ENCODE data around the gene IL4I1. TPM values are rescaled to one million over a fixed set of nuclear protein-coding genes. Genes with fewer than 3 reads are reported as not detected.

IL4I1 gene
- total and polyA plus RNA-seq, 4 donors = 0.30 to 1.3 (median 0.61) TPM

DNA sequence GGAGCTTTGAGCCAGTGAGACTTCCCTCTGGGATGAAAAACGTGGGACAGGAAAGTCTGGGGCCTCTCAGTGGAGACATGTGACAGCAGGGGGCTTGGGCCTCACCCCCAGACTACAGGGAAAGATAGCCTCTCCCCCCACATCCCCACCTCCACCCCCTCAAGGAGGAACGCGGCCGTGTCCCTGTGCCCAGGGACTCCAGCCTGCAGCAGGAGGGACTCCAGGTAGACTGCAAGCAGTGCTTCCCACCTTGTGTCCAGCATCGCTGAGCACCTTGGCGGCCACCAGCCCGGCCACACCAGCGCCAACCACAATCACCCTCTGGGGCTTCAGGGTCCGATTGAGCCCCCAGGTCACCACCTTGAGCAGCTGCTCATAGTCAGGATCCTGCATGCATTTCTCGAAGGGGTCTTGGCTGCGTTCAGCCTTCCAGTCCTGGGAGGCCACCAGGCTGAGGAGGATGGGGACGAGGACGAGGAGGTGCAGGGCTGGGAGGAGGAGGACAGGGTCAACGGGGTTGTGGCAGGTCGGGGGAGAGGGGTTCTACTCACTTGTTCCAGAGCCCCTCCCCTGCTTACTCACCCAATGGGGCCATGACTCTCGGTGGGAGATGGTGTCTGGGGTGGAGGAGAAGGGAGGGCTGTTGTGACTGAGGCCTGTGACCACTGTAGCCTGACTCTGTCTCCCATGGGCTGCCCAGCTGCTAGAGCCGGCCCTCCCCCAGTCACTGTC, 955 bp downstream of the IL4I1 start:
- H3K9me3 ChIP-seq (ENCODE audit: control insufficient read depth, insufficient read depth, low read length) = no peaks in the 10 kb centered on the region
- WGBS (ENCODE audit: insufficient coverage) = 83% methylated on average over 13 of the region's 17 CpGs
- H3K27me3 ChIP-seq (ENCODE audit: control insufficient read depth, insufficient read depth, low read length) = no peaks in the 10 kb centered on the region

GRCh38 chr19:49894879-49895565, 1.7 kb downstream of the IL4I1 start:
- H3K4me3 ChIP-seq (ENCODE audit: low read depth, low read length) = no peak overlapping the region

More for the DNA sequence above, 955 bp downstream of the IL4I1 start:
- no peak for DNase-seq (ENCODE audit: low read depth in 4 of 6, low spot score in 6 of 6)
- peaks cover 8% of the 10 kb centered on the region for H3K4me1 ChIP-seq (ENCODE audit: control insufficient read depth, insufficient read depth, low read length)
- H3K4me3 ChIP-seq (ENCODE audit: low read depth, low read length) = no peak overlapping the region
- H3K36me3 ChIP-seq (ENCODE audit: control insufficient read depth, insufficient read depth, low read length) = no peaks in the 10 kb centered on the region
- H3K27ac ChIP-seq (ENCODE audit: low read depth, low read length) = no peak overlapping the region

DNA sequence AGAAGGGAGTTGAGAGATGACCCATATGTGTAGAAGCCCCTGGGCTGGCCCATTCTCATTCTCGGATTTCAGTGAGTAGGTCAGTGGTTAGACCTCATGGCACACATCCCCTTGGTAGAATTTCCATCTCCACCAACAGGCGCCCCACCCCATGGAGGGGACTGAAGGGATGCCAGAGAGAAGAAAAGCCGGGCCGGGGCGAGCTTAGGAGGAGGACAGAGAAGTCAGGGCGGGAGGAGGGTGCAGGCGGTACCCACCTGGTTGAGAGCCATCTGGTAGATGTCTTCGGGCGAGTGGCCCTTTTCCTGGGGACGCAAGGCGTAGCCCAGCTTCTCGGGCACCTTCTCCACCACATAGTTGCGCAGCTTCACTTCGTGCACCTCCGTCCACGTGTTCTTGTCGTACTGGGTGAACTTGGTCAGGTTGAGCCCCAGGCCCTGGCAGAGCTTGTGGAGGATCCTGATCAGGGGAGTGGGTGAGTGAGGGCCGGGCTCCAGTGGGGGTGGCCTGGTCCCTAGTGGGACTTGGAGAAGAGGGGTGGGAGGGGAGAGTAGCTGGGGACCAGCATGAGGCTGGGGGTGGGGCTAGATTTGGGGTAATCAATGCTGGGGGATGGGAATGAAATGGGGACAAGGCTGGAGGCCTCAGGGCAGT, 2.5 kb downstream of the IL4I1 start:
- Histone ChIP-seq H3K27ac (ENCODE audit: low read depth, low read length) (no peak overlapping the region), H3K4me1 (ENCODE audit: control insufficient read depth, insufficient read depth, low read length) (peaks cover 18% of the 10 kb centered on the region), H3K9me3 (ENCODE audit: control insufficient read depth, insufficient read depth, low read length) (no peaks in the 10 kb centered on the region), H3K4me3 (ENCODE audit: low read depth, low read length) (no peak overlapping the region), H3K27me3 (ENCODE audit: control insufficient read depth, insufficient read depth, low read length) (peaks cover 10% of the 10 kb centered on the region), H3K36me3 (ENCODE audit: control insufficient read depth, insufficient read depth, low read length) (peaks cover 7% of the 10 kb centered on the region)
- WGBS (ENCODE audit: insufficient coverage) = 96% methylated on average over 17 of the region's 18 CpGs
- no peak for DNase-seq (ENCODE audit: low read depth in 4 of 6, low spot score in 6 of 6)

More at GRCh38 chr19:49894879-49895565, 1.7 kb downstream of the IL4I1 start:
- Histone ChIP-seq H3K9me3 (ENCODE audit: control insufficient read depth, insufficient read depth, low read length) (no peaks in the 10 kb centered on the region), H3K36me3 (ENCODE audit: control insufficient read depth, insufficient read depth, low read length) (no peaks in the 10 kb centered on the region), H3K27me3 (ENCODE audit: control insufficient read depth, insufficient read depth, low read length) (peaks cover 4% of the 10 kb centered on the region), H3K27ac (ENCODE audit: low read depth, low read length) (no peak overlapping the region), H3K4me1 (ENCODE audit: control insufficient read depth, insufficient read depth, low read length) (peaks cover 12% of the 10 kb centered on the region)
- DNase-seq (ENCODE audit: low read depth in 4 of 6, low spot score in 6 of 6) = no peak
- 94% methylated on average over 10 of the region's 17 CpGs for whole genome bisulfite sequencing (ENCODE audit: insufficient coverage)

DNA sequence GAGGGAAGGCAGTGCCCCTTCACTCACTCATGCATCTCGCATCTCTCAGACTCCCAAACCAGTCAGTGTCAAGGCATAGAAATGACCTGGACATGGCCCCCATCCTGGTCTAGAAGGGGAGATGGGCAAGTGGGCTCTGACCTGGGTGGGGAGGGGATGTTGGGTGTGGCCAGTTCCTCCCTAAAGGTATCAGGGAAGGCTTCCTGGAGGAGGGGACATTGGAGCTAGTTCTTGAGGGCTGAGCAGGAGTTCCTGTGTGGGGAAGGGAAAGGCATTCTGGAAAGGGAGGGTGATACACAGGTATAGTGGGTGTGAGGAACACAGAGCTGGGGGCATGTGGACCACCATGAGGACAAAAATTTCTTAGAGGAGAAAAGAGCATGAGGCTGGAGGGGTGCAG, 4.0 kb downstream of the IL4I1 start:
- no peaks in the 10 kb centered on the region for H3K9me3 ChIP-seq (ENCODE audit: control insufficient read depth, insufficient read depth, low read length)
- peaks cover 19% of the 10 kb centered on the region for H3K36me3 ChIP-seq (ENCODE audit: control insufficient read depth, insufficient read depth, low read length)
- H3K27me3 ChIP-seq (ENCODE audit: control insufficient read depth, insufficient read depth, low read length) = peaks cover 10% of the 10 kb centered on the region
- peaks cover 18% of the 10 kb centered on the region for H3K4me1 ChIP-seq (ENCODE audit: control insufficient read depth, insufficient read depth, low read length)
- DNase-seq (ENCODE audit: low read depth in 4 of 6, low spot score in 6 of 6) = no peak
- no peak overlapping the region for H3K27ac ChIP-seq (ENCODE audit: low read depth, low read length)
- WGBS (ENCODE audit: insufficient coverage) = no CpG with 5 or more reads among the region's 1 CpG
- no peak overlapping the region for H3K4me3 ChIP-seq (ENCODE audit: low read depth, low read length)

DNA sequence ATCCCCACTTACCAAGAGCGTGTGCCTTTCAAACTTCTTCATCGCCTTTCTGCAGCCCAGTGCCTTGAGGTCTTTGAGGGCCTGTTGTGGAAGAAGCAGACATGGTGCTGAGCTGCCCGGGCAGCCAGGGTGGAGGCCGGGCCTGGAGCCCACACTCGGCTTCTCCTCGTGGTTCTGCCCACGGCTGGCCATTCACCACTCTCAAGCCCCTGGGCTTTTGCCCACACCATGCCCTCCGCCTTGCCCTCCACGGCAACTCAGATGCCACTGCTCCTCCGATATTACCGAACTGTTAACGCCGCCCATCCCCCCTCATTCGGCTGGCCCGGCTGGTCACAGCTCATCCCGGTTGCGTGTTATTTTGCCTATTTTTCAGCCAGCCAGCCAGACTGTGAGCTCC, 5.3 kb downstream of the IL4I1 start:
- H3K4me1 ChIP-seq (ENCODE audit: control insufficient read depth, insufficient read depth, low read length) = peaks cover 10% of the 10 kb centered on the region
- H3K36me3 ChIP-seq (ENCODE audit: control insufficient read depth, insufficient read depth, low read length) = peaks cover 28% of the 10 kb centered on the region
- no peak overlapping the region for H3K4me3 ChIP-seq (ENCODE audit: low read depth, low read length)
- peaks cover 10% of the 10 kb centered on the region for H3K27me3 ChIP-seq (ENCODE audit: control insufficient read depth, insufficient read depth, low read length)
- H3K27ac ChIP-seq (ENCODE audit: low read depth, low read length) = no peak overlapping the region
- no peak for DNase-seq (ENCODE audit: low read depth in 4 of 6, low spot score in 6 of 6)
- WGBS (ENCODE audit: insufficient coverage) = 80% methylated on average over 16 of the region's 17 CpGs
- no peaks in the 10 kb centered on the region for H3K9me3 ChIP-seq (ENCODE audit: control insufficient read depth, insufficient read depth, low read length)

GRCh38 chr19:49890349-49891311, 6.1 kb downstream of the IL4I1 start:
- peaks cover 30% of the 10 kb centered on the region for H3K36me3 ChIP-seq (ENCODE audit: control insufficient read depth, insufficient read depth, low read length)
- H3K27me3 ChIP-seq (ENCODE audit: control insufficient read depth, insufficient read depth, low read length) = peaks cover 10% of the 10 kb centered on the region
- DNase-seq (ENCODE audit: low read depth in 4 of 6, low spot score in 6 of 6) = no peak
- no peaks in the 10 kb centered on the region for H3K9me3 ChIP-seq (ENCODE audit: control insufficient read depth, insufficient read depth, low read length)
- H3K27ac ChIP-seq (ENCODE audit: low read depth, low read length) = no peak overlapping the region
- peak overlapping the region; percentile 18 for H3K4me3 ChIP-seq (ENCODE audit: low read depth, low read length)
- WGBS (ENCODE audit: insufficient coverage) = 7% methylated on average over 61 of the region's 69 CpGs
- H3K4me1 ChIP-seq (ENCODE audit: control insufficient read depth, insufficient read depth, low read length) = peaks cover 10% of the 10 kb centered on the region

DNA sequence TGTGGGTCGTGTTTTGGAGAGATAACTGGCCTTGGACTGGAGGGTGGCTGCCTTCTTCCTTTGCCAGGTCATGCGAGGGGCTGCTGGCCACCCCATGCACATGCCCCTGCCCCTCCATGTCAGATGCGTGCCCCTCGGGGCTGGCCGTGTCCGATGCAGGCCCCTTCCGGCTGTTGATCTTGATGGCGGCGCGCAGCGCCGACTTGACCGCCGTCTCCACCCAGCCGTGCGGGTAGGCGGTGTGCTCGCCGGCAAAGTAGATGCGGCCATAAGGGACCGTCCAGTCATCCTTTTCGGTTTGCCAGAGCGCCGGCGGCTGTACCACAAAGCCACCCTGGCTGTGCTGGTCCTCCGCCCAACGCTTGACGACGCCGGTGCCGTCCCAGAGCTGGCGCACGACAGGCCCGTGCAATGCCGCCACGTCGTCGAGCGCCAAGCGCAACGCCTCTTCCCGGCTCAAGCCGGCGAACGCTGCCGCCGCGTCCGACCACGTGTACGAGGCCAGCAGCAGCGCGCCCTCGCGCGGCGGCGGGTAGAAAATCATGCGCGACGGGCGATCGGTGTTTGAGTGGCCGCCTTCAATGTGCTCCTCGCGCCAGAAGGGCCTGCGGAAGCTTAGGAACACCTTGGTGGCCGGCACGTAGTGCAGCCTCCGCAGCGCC, 6.9 kb downstream of the IL4I1 start:
- WGBS (ENCODE audit: insufficient coverage) = 15% methylated on average over 71 of the region's 71 CpGs
- H3K27me3 ChIP-seq (ENCODE audit: control insufficient read depth, insufficient read depth, low read length) = peaks cover 10% of the 10 kb centered on the region
- no peak overlapping the region for H3K27ac ChIP-seq (ENCODE audit: low read depth, low read length)
- peak overlapping the region; percentile 18 for H3K4me3 ChIP-seq (ENCODE audit: low read depth, low read length)
- DNase-seq (ENCODE audit: low read depth in 4 of 6, low spot score in 6 of 6) = peak in 3 of 6 donors; percentile 35 to 82 (median 80)
- H3K4me1 ChIP-seq (ENCODE audit: control insufficient read depth, insufficient read depth, low read length) = peaks cover 10% of the 10 kb centered on the region
- peaks cover 38% of the 10 kb centered on the region for H3K36me3 ChIP-seq (ENCODE audit: control insufficient read depth, insufficient read depth, low read length)
- H3K9me3 ChIP-seq (ENCODE audit: control insufficient read depth, insufficient read depth, low read length) = no peaks in the 10 kb centered on the region

DNA sequence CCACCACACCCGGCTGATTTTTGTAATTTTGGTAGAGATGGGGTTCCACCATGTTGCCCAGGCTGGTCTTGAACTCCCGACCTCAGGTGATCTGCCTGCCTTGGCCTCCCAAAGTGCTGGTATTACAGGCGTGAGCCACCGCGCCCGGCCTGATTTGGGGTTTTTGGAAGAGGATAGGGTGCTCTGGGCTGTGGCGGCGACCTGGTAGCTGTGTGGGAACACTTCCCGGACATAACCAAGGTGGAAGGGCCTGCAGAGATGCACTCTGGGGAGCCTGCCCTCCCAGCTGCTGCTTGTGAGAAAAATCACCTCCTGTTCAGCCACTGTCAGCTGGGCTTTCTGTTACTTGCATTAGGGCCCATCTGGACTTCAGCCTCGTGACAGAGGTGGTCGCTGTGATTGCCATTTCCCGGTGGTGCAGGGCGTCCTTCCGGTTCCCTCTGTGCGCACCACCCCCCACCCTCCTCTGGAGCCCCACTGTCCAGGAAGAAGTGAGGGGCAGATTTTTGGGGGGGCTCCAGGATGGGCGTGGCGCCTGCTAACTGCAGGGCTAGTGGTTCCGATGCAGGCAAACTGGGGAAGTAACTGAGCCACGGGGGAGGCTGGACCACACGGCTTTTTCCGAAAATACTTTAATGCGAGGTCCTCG, 7.5 kb downstream of the IL4I1 start:
- DNase-seq (ENCODE audit: low read depth in 4 of 6, low spot score in 6 of 6) = no peak
- WGBS (ENCODE audit: insufficient coverage) = 93% methylated on average over 23 of the region's 23 CpGs

More for the DNA sequence above, 7.5 kb downstream of the IL4I1 start:
- peaks cover 10% of the 10 kb centered on the region for H3K27me3 ChIP-seq (ENCODE audit: control insufficient read depth, insufficient read depth, low read length)
- H3K4me1 ChIP-seq (ENCODE audit: control insufficient read depth, insufficient read depth, low read length) = peaks cover 10% of the 10 kb centered on the region
- H3K4me3 ChIP-seq (ENCODE audit: low read depth, low read length) = no peak overlapping the region
- no peak overlapping the region for H3K27ac ChIP-seq (ENCODE audit: low read depth, low read length)
- peaks cover 44% of the 10 kb centered on the region for H3K36me3 ChIP-seq (ENCODE audit: control insufficient read depth, insufficient read depth, low read length)
- H3K9me3 ChIP-seq (ENCODE audit: control insufficient read depth, insufficient read depth, low read length) = no peaks in the 10 kb centered on the region
